ENCODE measurements around the gene ATG4A.

Gene ATG4A

DNA sequence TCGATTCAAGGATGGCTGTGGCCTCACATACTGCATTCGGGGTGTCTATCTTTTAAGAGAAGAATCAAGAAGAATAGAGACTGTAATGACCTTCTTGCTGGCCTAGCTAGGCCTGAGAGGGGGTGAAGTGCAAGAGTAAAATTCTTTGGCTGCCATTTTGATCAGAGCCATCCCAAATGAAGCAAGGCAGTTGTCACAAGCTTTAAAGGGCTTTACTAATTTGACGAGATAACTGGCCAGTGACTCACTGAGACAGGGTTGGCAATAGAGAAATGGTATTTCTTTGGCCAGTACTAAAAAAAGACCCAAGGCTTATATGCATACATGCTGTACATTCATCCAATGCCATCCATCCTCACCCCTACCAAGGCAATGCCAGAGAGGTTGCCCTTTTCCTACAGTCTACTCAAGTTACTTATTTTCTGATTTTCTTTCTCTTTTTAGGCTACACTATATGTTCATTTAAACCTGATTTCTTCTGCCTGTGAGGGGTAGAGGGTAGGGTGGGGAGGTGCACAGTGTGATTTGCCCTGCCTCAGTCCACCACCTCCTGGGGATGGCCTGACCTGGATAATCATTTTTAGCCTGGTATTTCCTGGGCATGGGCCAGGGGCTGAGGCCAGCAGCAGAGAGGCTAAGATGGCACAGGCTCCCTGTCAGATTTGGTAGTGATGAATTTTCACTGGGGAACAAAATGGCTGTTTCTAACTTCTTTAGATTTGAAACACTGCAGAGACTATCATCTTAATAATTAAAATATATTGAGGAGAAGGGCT is 32.2 kb downstream of the ATG4A start:
- no peak for DNase-seq

DNA sequence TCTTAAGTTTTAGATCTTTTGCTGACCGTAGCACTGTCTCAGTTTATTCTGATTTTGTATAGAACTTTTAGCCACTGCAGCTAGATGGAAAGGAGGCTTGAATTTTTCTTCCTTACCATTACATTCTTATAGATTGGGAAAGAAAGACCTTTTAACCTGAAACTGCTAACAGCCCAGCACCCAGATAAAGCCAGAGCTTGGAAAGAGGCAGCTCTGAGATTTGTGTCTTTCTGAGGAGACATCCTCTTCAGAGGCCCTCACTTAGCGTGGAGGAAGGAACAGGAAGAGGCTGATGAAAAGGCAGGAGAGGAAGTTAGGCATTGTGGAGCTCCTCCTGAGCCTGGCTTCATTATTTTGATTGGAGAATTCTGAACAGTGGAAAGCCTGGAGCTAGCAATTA is 35.1 kb downstream of the ATG4A start:
- DNase-seq, result no peak

DNA sequence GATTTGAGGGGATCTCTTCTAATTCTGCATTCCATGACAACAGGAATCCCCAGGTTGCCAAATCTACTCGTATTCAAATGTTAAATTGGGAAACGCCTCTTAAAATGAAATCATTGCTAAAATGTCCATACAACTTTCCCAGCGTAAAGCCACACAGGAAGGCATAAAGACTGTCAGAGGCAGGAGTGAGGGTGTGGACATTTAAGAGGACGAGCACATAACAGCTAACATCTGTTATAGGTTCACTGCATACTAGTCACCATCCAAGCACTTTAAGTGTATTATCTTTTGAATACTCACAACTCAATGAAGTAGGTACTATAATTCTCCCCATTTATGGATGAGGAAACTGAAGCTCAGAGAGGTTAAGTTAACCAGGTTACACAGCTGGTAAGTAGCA is 35.6 kb downstream of the ATG4A start:
- no peak for DNase-seq

DNA sequence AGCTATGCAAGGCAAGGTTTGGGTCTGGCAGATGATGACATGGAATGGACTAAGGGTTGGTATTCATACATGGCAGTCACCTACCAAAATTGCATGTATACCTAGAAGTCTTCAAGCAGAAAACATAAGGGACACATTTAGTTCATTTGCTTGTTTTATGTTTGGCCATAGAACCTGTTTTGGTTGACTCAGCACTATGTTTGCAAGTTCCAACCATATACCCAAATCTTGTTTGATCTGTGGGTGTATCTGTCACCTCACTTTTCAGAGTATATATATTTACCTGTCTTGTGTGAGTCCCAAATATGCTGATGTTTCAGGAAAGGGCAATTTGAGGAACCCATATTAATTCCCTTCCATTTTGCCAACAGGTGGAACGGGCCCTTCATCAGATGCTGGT is 39.3 kb downstream of the ATG4A start:
- no peak for DNase-seq

DNA sequence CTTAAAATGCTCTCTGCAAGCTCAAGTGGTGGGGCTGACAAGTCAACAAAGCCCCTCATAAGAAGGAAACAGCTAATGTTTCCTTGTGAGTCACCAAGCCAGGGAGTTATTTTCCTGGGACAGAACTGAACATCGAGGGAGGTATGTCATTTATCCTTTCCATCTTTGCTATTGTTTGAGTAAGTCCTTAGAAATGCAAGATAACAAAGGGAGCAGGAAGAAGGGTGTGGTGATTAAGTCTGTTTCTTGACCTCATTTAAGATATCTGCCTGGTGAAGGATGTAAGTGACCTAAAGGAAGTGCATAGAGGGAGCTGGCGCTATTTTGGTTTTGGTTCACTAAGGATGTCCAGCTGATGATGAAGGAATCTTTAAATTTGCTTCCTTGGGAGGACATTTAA is 39.9 kb downstream of the ATG4A start:
- no peak for DNase-seq

DNA sequence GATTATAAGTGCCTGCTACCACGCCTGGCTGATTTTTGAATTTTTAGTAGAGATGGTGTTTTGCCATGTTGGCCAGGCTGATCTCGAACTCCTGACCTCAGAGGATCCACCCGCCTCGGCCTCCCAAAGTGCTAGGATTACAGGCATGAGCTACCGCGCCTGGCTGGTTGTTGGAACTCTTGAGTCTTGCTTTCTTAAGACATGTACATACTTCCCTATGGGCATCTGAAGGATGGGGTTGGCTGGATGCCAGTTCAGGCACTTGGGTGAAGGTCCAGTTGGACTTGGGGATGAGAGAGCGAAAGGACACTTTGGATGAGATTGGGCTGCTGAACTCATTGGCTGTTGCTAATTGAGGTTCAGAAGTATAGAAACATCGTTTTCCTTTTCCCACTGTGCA is 40.5 kb downstream of the ATG4A start:
- DNase-seq, result no peak

DNA sequence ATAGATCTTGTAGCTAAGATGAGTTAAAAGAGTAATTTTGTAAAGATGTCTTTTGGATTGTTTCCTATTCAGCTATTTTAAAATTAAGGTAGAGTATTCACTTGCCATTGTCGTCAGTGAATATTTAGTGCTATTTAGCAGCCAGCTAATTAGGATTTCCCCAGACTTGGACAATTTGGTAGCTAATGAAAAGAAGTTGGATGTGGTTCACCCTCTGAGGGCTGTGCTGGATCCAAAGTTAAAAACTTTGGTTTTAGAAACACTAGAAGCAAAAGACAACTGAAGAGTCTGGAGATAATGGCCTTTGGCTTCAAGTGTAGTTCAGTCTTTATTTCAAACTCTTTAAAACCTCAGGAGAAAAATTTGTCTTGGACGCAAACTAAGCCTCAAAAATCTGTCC is 41.3 kb downstream of the ATG4A start:
- DNase-seq, result no peak

DNA sequence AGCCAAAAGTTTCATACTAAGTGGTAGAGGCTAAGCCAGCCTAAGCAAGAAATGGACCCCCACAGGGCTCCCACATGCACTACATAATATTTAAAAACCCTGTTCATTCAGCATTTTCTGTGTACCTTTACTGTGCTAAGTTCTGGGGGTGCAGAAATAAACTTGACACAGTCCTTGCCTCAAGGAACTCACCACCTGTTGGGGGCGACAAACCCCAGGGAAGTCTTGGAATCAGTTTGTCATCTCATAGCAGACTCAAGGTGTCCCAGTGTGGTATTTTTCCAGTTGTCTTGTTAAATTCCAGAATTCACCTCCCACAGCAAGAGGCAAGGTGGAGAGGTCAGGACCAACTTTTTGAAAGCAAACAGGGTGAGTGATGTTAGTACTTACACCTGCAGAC is 43.1 kb downstream of the ATG4A start:
- DNase-seq, result no peak

DNA sequence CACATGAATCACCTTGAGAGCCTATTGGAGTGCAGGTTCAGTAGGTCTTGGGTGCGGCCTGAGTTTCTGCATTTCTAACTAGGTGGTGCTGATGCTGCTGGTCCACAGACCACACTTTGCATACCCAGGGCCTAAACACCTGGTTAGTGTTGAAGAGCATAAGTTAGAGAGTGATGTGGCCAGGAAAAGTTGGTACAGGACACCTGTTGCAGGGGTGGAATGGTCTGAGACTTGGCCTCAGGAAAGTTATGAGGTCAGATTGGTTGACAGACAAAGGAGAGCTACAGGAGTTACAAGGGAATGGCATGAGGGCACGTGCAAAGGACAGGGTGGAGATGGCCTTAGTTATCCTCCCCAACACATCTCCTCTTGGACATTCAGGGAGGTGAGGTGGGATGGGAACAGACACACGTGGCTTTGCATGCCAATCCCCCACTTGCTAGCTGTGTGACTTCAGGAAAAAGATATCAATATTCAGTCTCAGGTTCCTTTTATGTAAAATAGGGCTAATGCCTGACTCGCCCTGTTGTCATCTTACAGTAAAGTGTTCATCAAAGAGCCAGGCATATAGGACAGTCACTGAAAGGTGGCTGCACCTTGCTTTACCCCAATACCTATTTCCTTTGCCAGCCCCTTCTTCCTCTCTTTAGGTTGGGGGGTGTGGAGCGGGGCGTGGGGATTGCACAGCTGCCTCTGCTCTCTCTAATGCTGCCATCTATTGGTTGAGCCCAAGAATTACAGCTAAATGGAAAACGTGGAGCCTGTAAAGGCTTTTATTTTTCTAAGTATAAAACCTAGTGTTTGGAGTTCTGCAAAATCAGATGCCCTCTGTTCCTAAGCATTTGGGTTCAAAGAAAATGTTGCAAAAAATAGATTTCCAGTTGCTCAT is 47.5 kb downstream of the ATG4A start:
- DNase-seq, result no peak

DNA sequence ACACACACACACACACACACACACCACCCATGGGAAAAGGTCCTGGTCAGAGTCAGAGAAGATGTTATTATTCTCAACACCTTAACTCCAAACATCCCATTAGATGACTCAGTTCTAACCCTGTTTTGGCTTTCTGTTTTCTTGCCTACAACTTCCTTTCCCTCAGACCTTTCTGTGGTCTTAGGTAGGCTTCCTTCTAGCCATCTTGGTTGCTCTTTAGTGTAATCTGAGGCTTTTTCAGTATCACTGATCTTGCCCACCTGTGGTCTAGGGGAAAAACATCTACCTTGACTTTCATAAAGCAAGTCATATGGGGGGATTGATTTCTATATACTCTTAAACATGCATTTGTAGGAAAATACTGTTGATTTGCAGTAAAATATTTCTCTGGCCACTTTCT is 56.9 kb downstream of the ATG4A start:
- DNase-seq, result no peak

DNA sequence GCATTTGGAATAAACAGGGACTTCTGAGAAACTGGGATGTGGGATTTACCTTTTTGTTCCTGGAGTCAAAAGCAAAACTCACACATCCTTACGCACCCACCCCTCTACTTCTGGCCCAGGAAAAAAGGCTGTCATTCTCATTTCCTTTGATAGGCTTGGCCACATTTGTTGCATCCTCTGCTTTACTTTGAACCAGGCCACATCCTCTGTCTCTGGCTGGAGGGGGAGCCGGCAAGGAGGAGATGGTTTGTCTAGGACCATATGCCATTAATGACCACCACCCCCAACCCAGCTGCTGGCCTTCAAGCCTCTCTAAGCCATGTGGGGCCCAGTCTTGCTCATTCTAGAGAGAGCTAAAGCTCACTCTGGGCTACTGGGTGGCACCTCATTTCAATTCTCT is 64.5 kb downstream of the ATG4A start:
- DNase-seq, result no peak

DNA sequence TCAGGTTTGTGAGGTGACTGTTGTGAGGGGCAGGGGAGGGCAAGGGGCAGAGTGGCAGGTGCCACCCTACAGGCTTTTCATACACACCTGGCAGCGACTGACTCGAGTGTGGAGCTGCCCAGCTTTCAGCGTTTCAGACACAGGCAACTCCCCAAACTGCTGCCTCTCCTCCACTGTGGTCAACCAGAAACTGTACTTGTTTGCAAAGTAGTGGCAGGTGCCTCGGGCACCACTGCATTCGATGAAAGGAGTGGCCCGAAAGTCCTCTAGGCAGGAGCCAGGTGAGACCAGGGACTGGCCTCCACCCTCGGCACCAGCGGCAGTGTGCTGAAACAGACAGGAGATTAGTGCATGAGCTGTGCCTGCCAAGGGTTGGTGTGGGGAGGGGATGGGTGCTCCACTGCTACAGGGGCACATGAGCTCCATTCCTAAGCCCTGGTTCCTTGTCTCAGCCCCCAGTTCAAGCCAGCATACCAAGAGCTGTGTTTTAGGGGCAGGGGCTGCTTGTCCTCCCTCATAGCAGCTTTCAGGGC is 65.4 kb downstream of the ATG4A start:
- DNase-seq, result no peak

DNA sequence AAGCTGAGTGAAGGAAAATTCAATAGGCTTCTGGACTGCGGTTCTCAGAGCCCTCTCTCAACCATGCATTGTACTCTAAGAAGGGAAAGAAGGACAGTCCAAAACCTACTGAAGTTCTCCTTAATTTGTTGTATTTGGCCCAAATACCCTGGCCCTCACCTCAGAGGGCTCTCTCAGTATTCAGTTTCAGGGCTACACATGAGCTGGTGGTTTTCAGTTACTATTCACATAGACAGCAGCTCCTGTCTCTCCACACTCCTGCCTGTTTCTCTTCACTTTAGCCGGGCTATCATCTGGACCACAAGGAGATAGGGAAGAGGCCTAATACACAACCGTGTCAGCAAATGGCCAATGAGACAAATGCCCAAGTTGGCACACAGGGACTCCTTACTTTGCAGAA is 66.0 kb downstream of the ATG4A start:
- no peak for DNase-seq

DNA sequence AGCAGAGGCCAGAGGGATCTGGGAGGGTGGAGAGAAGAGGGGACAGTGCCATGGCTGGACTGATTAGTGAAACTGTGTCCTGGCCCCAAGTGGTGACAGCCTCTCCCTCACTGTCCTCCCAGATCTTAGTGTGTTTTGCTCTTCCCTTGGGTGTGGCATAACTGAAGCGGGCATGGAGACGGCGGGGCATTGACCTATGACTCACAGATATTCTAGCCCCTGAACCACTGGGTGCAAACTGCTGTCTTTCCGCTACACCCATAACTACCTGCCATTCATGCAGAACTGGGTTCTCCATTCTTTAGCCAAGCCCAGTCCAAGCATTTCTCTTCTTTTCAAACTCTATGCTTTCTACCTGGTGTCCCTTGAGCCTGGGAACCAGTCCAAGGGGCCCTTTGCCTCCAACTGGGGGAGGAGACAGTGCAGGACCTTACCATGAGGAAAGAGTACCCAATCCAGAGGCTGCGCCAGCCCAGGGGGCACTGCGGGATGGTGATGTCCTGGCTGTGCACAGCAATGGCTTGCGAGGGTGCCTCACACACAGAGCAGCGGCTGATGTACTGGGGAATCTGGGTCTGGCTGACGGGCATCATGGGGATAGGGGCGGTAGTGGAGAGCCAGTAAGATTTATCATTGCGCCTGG is 67.6 kb downstream of the ATG4A start:
- DNase-seq, result no peak

DNA sequence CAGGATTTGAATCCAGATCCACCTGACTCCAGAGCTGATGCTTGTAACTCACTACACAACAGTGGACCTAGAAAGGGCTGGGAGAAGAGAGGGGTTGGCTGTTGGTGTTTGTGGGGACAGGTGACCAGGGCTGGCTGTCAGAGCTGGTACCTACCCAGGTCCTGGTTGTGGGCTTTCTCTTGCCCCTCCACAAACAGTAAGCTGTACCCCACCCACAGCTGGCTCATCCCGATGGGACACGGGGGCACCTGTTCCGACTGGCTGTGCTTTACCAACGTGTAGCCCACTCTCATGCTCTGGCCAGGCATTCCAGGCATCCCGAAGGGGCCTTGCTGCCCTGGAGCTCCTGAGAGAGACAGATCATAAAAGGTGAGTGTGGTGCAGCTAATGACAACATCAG is 68.7 kb downstream of the ATG4A start:
- DNase-seq, result no peak

DNA sequence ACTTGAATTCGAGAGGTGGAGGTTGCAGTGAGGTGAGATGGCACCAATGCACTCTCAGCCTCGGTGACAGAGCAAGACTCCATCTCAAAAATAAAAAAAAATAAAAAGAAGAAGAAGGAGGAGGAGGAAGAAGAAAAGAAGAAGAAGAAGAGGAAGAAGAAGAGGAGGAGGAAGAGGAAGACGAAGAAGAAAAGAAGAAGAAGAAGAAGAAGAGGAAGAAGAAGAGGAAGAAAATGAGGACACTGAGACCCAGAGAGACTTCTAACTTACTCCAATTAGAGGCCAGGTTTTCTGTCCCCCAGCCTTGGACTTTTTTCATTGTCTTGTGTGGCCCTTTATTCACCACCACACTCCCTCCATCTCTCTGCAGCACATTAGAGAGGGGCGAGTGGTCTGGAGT is 70.7 kb downstream of the ATG4A start:
- DNase-seq, result no peak

DNA sequence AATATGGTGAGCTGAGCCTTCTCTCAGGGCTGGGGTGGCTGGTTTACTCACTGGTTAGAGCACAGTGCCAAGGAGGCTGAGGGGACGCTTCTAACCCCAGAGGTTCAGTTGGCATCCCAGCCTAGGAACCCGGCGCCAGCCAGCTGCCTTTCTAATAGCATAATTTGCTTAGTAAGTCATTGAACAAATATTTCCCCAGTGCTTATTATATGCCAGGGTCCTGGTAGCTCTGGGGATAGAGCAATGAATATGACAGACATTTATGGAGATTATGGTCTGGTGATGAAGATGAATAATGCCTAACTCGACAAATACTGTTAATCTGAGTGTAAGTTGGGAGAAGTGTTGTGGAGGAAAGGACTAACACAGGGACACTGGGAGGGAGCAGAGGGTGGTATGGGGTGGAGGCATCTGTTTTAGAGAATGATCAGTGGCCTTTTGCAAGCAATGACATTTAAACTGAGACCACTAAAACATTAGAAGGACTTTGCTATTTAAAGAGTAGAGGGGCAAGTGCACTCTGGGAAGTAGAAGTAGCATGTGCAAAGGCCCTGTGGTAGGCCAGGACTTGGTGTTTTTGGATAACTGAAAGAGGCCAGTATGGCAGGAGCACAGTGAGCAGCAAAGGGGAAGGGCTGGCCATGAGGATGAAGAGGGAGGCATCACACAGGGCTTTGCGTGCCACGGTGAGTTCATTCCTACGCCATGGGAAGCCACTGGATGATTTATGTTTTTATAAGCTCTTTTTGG is 71.9 kb downstream of the ATG4A start:
- DNase-seq, result no peak

DNA sequence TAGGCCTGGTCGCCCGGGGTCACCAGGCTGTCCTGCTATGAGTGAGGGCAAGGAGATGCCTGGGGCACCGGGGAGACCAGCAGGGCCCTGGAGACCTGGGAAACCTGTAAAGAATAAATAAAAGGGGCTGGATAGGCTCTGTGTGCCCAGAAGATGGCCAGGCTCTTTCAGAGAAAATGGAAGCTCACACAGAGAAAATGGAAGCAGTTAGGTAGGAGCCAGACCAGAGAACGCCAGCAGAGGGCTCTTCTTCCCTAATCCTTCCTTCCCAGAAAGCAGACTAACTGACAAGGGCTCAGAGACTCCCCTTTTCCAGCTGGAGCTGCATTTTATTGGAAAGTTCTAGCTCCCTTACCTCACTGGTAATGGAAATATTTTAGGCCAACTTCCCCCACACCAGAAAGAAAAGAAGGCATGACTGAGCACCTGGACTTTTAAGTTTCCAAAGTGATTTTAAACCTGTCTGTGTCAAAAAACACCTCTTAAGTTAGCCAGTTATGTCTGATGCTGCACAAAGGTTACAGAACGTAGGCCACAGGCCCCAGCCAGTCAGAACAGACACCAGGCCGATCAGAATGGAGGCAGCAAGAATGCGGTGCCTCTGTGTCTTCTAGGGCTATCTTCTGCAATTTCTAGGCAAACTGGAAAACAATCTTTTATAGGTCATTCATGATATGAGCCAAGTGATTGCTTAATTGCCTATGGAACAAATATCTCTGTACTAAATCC is 74.0 kb downstream of the ATG4A start:
- no peak for DNase-seq

DNA sequence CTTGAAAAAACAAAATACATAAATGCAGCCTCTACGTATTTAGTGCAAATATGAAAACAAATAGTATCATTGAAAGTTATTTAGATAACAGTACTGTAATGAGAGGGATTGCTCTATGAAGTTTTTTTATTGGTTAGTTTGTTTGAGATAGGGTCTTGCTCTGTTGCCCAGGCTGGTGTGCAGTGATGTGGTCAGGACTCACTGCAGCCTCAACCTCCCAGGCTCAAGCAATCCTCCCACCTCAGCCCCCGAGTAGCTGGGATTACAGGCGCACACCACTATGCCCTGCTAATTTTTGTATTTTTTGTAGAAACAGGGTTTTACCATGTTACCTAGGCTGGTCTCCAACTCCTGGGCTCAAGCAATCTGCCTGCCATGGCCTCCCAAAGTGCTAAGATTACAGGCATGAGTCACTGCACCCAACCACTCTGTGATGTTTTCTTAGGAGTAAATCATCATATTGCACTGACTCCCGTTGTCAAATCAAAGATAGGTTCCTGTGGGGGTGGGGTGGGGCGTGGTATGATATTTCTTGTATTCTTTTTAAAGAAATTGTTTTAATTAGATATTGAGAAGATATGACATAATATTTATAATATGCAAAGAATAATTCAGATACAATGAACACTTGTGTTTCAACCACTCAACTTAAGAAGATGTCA is 75.8 kb downstream of the ATG4A start:
- no peak for DNase-seq

DNA sequence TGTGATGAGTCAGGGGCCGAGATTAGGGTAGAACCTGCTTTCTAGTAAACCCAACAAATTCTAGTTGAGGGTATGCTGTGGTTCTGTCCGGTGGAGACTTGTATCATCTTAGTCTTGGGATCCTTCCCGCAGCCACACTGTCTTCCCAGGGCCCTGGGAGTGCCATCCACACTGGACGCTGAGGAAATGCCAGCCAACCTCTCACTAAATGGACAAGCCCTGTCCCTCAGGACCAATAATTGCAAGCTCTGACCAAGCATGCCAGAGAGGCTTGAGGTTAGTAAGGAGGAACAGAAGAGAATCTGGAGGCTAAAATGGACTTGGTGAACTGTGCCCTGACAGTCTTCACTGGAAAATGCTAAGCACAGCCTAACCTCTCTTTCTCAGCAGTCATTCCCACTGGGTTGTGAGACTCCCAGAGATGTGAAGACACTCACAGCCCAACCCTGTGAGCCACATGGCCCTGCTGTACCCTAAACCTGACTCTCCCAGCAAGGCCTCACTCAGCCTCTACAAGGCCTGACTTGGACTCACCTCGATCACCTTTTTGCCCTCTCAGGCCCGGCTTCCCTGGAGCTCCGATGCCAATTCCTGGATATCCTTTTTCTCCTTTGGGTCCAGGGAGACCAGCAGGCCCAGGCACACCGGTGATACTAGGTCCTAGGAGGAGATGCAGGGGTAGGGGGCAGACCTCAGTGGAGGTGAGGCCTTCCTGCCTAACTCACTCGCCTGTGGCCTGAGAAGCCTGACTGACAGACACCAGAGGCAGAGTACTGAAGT is 77.6 kb downstream of the ATG4A start:
- DNase-seq, result no peak

DNA sequence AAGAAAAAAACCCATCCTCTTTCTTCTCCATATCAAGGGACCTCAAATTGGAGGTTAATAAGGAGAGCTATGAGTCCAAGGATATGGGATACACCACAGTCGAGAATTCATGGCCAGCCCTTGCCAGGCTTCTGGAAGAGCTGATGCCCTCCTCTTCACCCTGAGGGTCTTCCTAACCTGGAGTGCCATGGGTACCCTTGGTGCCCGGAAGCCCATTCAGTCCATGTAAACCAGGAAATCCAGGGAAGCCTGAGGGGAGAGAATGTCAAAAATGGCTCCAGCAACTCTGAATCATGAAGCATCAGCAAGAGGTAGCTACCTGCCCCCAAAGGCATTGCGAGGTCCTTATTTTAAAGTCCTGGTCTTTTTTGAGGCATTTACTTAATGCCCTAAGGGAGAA is 78.2 kb downstream of the ATG4A start:
- DNase-seq, result no peak

All from SIG-M5 (cell line).